H9 (cell line): ENCODE measurements around the gene YIPF1. TPM values are rescaled to one million over a fixed set of nuclear protein-coding genes. Genes with fewer than 3 reads are reported as not detected.

ENCODE experiments used
- DNase-seq: peaks from one replicate; pipeline ENCODE4 v3.0.0-alpha.2; 2017
- H2AFZ ChIP-seq: one replicate; pipeline ENCODE4 v1.6.1; 2013; ENCODE audit warnings: mild to moderate bottlenecking, low read length, control low read depth, moderate library complexity
- H2AK5ac ChIP-seq: 2 replicates; pipeline ENCODE4 v1.6.1; 2013; ENCODE audit warnings: low read length, control low read depth, mixed read lengths; ENCODE audit not compliant: insufficient read length
- H2BK120ac ChIP-seq: one replicate; pipeline ENCODE4 v1.6.1; 2013; ENCODE audit warnings: low read depth, mild to moderate bottlenecking, low read length, control low read depth, inconsistent platforms; ENCODE audit not compliant: poor library complexity, severe bottlenecking
- H2BK12ac ChIP-seq: 2 replicates; pipeline ENCODE4 v1.6.1; 2013; ENCODE audit warnings: low read length, control low read depth, mixed read lengths, low read depth; ENCODE audit not compliant: insufficient read length
- H2BK15ac ChIP-seq: 2 replicates; pipeline ENCODE4 v1.6.1; 2013; ENCODE audit warnings: low read depth, low read length, control low read depth
- H2BK20ac ChIP-seq: one replicate; pipeline ENCODE4 v1.6.1; 2013; ENCODE audit warnings: low read depth, mild to moderate bottlenecking, low read length, control low read depth, inconsistent platforms; ENCODE audit not compliant: poor library complexity, severe bottlenecking
- H2BK5ac ChIP-seq: 2 replicates; pipeline ENCODE4 v1.6.1; 2013; ENCODE audit warnings: low read length, control low read depth, mixed read lengths; ENCODE audit not compliant: insufficient read length
- H3K14ac ChIP-seq: 2 replicates; pipeline ENCODE4 v1.6.1; 2013; ENCODE audit warnings: low read length, control low read depth; ENCODE audit not compliant: insufficient read depth
- H3K18ac ChIP-seq: 2 replicates; pipeline ENCODE4 v1.6.1; 2013; ENCODE audit warnings: low read depth, mild to moderate bottlenecking, mixed read lengths, low read length, control low read depth; ENCODE audit not compliant: insufficient read length
- H3K23ac ChIP-seq: 2 replicates; pipeline ENCODE4 v1.6.1; 2013; ENCODE audit warnings: low read length, control low read depth, mixed read lengths, low read depth; ENCODE audit not compliant: insufficient read length
- H3K23me2 ChIP-seq: 2 replicates; pipeline ENCODE4 v1.6.1; 2013; ENCODE audit warnings: low read depth, mild to moderate bottlenecking, mixed read lengths, low read length, control low read depth; ENCODE audit not compliant: insufficient read length, poor library complexity, severe bottlenecking
- H3K27ac ChIP-seq: 2 replicates; pipeline ENCODE4 v1.5.1; 2013; ENCODE audit warnings: low read length, control low read depth, mixed read lengths, low read depth; ENCODE audit not compliant: insufficient read length
- H3K27me3 ChIP-seq: 2 replicates; pipeline ENCODE4 v1.6.1; 2013; ENCODE audit warnings: low read length, control low read depth, inconsistent platforms; ENCODE audit not compliant: insufficient read depth
- H3K4ac ChIP-seq: 2 replicates; pipeline ENCODE4 v1.6.1; 2013; ENCODE audit warnings: low read depth, mild to moderate bottlenecking, control low read depth, inconsistent platforms, low read length, moderate library complexity
- H3K4me1 ChIP-seq: 2 replicates; pipeline ENCODE4 v1.6.1; 2013; ENCODE audit warnings: low read length, control low read depth, inconsistent platforms; ENCODE audit not compliant: insufficient read depth
- H3K4me2 ChIP-seq: 2 replicates; pipeline ENCODE4 v1.6.1; 2013; ENCODE audit warnings: low read length, control low read depth, mixed read lengths; ENCODE audit not compliant: insufficient read length, insufficient read depth
- H3K56ac ChIP-seq: 2 replicates; pipeline ENCODE4 v1.6.1; 2013; ENCODE audit warnings: low read depth, mild to moderate bottlenecking, mixed read lengths, low read length, control low read depth; ENCODE audit not compliant: insufficient read length
- H3K79me1 ChIP-seq: 2 replicates; pipeline ENCODE4 v1.6.1; 2013; ENCODE audit warnings: low read depth, mild to moderate bottlenecking, moderate library complexity, low read length, control low read depth, inconsistent platforms; ENCODE audit not compliant: insufficient read depth, poor library complexity, severe bottlenecking
- H3K79me2 ChIP-seq: 2 replicates; pipeline ENCODE4 v1.6.1; 2013; ENCODE audit warnings: low read length, control low read depth, inconsistent platforms; ENCODE audit not compliant: insufficient read depth
- H3K9ac ChIP-seq: 2 replicates; pipeline ENCODE4 v1.6.1; 2013; ENCODE audit warnings: low read length, control low read depth, mixed read lengths; ENCODE audit not compliant: insufficient read length; ENCODE audit errors: extremely low read depth
- H3K9me3 ChIP-seq: one replicate; pipeline ENCODE4 v1.6.1; 2013; ENCODE audit warnings: low read depth, low read length, inconsistent platforms; ENCODE audit not compliant: control insufficient read depth
- H3T11ph ChIP-seq: one replicate; pipeline ENCODE4 v1.6.1; 2013; ENCODE audit warnings: mild to moderate bottlenecking, low read length, control low read depth, inconsistent platforms
- H4K20me1 ChIP-seq: one replicate; pipeline ENCODE4 v1.6.1; 2013; ENCODE audit not compliant: control insufficient read depth, insufficient read length, insufficient read depth
- H4K5ac ChIP-seq: 2 replicates; pipeline ENCODE4 v1.6.1; 2013; ENCODE audit warnings: low read depth, mild to moderate bottlenecking, mixed read lengths, low read length, control low read depth; ENCODE audit not compliant: insufficient read length
- H4K8ac ChIP-seq: replicated peaks from 2 replicates; pipeline ENCODE4 v1.6.1; 2013; ENCODE audit warnings: low read length, control low read depth, mixed read lengths, low read depth; ENCODE audit not compliant: insufficient read length
- H4K91ac ChIP-seq: 2 replicates; pipeline ENCODE4 v1.6.1; 2013; ENCODE audit warnings: low read depth, mild to moderate bottlenecking, moderate library complexity, mixed read lengths, low read length, control low read depth; ENCODE audit not compliant: insufficient read length
- H3K27ac Mint-ChIP-seq, 3 experiments: 2 replicates in 2 of 3; 3 replicates in 1 of 3; pipeline ENCODE4 v1.8.0; 2020 to 2021; ENCODE audit warnings: mixed read lengths in 3 of 3, mild to moderate bottlenecking in 1 of 3, moderate library complexity in 1 of 3
- H3K27me3 Mint-ChIP-seq: 2 replicates; pipeline ENCODE4 v1.8.0; 2021; ENCODE audit warnings: low read depth, mild to moderate bottlenecking, moderate library complexity, mixed read lengths
- H3K36me3 Mint-ChIP-seq, 3 experiments: 2 replicates in 2 of 3; 3 replicates in 1 of 3; pipeline ENCODE4 v1.8.0; 2020 to 2021; ENCODE audit warnings: low read depth in 3 of 3, mixed read lengths in 3 of 3; ENCODE audit not compliant: insufficient read depth in 1 of 3
- H3K4me1 Mint-ChIP-seq, 2 experiments: 2 replicates each; pipeline ENCODE4 v1.8.0; 2020; ENCODE audit warnings: mixed read lengths in 2 of 2
- H3K4me3 Mint-ChIP-seq, 2 experiments: 2 replicates in 1 of 2; 3 replicates in 1 of 2; pipeline ENCODE4 v1.8.0; 2020 to 2021; ENCODE audit warnings: mild to moderate bottlenecking in 2 of 2, mixed read lengths in 2 of 2, moderate library complexity in 1 of 2
- H3K9me3 Mint-ChIP-seq, 2 experiments: 2 replicates in 1 of 2; 3 replicates in 1 of 2; pipeline ENCODE4 v1.8.0; 2020; ENCODE audit warnings: mild to moderate bottlenecking in 2 of 2, mixed read lengths in 2 of 2, moderate library complexity in 1 of 2
- whole genome bisulfite sequencing: extraction: QIAGEN DNeasy Blood & Tissue Kit; methylation state at CpG from one replicate; pipeline ENCODE4 v1.1.7; 2013; ENCODE audit warnings: missing lambda C conversion rate, low lambda C conversion rate, mixed read lengths; ENCODE audit not compliant: insufficient read length; ENCODE audit errors: extremely low coverage; 5-methylcytosine and 5-hydroxymethylcytosine counted together
- total RNA-seq: library from RNA; stranded (reverse); gene quantifications from 2 replicates; pipeline ENCODE4 v1.2.1, GENCODE V29; 2021
- TF ChIP-seq, protein P1 (sequence below): fragments of 200-600 bp; sonication (generic); conservative IDR thresholded peaks from 3 replicates; pipeline ENCODE4 v1.8.0; 2021; ENCODE audit warnings: antibody characterized with exemption, mild to moderate bottlenecking

The YIPF1 gene
- total RNA-seq, 1 experiment from 2014 or later, result 29.1 TPM

DNA sequence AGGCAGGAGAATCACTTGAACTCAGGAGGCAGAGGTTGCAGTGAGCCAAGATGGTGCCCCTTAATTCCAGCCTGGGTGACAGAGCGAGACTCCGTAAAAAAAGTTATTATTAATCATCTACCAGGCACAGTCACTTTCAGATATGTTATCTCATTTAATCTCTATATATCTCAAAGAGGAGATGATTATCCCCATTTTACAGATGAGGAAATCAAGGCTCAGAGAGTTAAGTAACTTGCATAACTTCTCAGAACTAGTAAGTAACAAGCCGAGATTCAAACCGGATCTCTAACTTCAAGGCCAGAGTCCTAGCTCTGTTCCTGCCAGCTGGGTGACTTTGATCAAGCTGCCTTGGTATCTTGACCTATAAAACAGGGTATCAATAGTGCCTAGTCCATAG lies 21.8 kb upstream of the YIPF1 start:
- Histone ChIP-seq H3K23me2 (no peaks in the 10 kb centered on the region), H2AFZ (no peak overlapping the region), H3K79me1 (no peaks in the 10 kb centered on the region), H3K18ac (no peak overlapping the region), H3K9ac (no peak overlapping the region), H3K9me3 (no peaks in the 10 kb centered on the region), H3K23ac (no peak overlapping the region), H4K20me1 (no peaks in the 10 kb centered on the region), H2BK5ac (no peak overlapping the region), H4K8ac (no peak overlapping the region), H3K4me2 (no peak overlapping the region), H2AK5ac (no peak overlapping the region), H2BK120ac (no peak overlapping the region), H2BK15ac (no peak overlapping the region), H3K14ac (no peak overlapping the region), H2BK20ac (no peak overlapping the region), H3K4ac (no peak overlapping the region), H4K91ac (no peak overlapping the region), H3K27me3 (no peaks in the 10 kb centered on the region), H3T11ph (no peak overlapping the region), H3K4me1 (peaks cover 14% of the 10 kb centered on the region; the same call in 1 of the 2 replicates), H2BK12ac (no peak overlapping the region), H3K79me2 (no peaks in the 10 kb centered on the region), H4K5ac (no peak overlapping the region), H3K27ac (no peak overlapping the region), H3K56ac (no peak overlapping the region)
- no CpG with 5 or more reads among the region's 4 CpGs for WGBS
- TF ChIP-seq, protein P1, sequence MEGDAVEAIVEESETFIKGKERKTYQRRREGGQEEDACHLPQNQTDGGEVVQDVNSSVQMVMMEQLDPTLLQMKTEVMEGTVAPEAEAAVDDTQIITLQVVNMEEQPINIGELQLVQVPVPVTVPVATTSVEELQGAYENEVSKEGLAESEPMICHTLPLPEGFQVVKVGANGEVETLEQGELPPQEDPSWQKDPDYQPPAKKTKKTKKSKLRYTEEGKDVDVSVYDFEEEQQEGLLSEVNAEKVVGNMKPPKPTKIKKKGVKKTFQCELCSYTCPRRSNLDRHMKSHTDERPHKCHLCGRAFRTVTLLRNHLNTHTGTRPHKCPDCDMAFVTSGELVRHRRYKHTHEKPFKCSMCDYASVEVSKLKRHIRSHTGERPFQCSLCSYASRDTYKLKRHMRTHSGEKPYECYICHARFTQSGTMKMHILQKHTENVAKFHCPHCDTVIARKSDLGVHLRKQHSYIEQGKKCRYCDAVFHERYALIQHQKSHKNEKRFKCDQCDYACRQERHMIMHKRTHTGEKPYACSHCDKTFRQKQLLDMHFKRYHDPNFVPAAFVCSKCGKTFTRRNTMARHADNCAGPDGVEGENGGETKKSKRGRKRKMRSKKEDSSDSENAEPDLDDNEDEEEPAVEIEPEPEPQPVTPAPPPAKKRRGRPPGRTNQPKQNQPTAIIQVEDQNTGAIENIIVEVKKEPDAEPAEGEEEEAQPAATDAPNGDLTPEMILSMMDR, result no peak
- no peak overlapping the region for H3K27ac Mint-ChIP-seq
- H3K36me3 Mint-ChIP-seq, result peaks cover 0 to 5% (median 3%) of the 10 kb centered on the region in 3 experiments; a peak in 2 of 7 replicates
- H3K4me3 Mint-ChIP-seq, result no peak overlapping the region
- no peaks in the 10 kb centered on the region for H3K9me3 Mint-ChIP-seq
- no peaks in the 10 kb centered on the region; the same call in 1 of the 2 replicates for H3K27me3 Mint-ChIP-seq
- no peak for DNase-seq
- peaks cover 24 to 31% of the 10 kb centered on the region in 2 experiments for H3K4me1 Mint-ChIP-seq
